GM18505 (cell line): ENCODE data around the gene PSMG4.

Experiments
- ATAC-seq: cut with Tn5 transposase; IDR thresholded peaks from one replicate; pipeline ENCODE4 v1.9.1; 2021; ENCODE audit not compliant: unreplicated experiment
- POLR2A ChIP-seq: IDR thresholded peaks from 4 replicates; pipeline ENCODE4 v1.6.1; 2011; ENCODE audit warnings: borderline replicate concordance; ENCODE audit not compliant: insufficient read depth, insufficient read length; ENCODE audit errors: extremely low read depth

PSMG4 gene

GRCh38 chr6:3314621-3315467 is 56.1 kb downstream of the PSMG4 start:
- no peak for ATAC-seq
- no peak for TF ChIP-seq POLR2A

DNA sequence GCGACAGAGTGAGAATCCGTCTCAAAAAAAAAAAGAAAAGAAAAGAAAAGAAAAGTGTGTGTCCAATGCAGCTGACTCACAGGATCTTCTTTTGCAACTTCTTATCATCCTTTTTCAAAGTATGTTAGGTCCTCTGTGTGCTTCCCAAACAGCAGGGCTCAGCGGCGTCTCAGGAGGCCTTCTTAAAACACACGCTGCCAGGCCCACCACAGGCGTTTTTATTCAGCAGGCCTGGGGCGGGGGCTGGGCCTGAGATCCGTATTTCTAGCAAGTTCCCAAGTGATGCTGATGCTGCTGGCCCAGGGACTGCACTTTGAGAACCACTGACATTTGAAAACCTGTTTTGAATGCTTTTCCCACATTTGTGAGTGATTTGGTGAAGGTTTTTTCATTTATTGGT is 57.1 kb downstream of the PSMG4 start:
- no peak for ATAC-seq
- TF ChIP-seq POLR2A, result no peak

DNA sequence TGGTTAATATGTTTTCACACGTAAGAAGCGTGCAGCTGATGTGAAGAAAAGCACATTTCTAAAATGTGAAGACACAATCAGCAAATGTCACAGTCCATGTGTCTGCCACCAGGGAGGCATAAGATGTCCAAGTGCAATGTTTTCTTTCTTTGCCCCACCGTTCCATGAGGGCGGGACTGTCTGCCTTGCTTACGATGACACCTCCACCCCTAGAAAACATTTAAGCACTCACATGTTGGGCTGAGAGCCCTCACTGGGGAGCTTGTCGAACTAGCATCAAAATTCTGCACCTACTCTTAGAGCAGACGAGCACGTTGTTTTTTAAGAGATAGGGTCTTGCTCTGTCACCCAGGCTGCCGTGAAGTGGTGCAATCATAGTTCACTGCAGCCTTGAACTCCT is 57.6 kb downstream of the PSMG4 start:
- no peak for ATAC-seq
- no peak for TF ChIP-seq POLR2A

- TF ChIP-seq POLR2A, result no peak
- no peak for ATAC-seq
Observed at GRCh38 chr6:3316818-3317217, 58.1 kb downstream of the PSMG4 start.
